Measurements from ENCODE around the gene VKORC1L1. TPM values are rescaled to one million over a fixed set of nuclear protein-coding genes. Genes with fewer than 3 reads are reported as not detected.

The VKORC1L1 gene
- total and polyA plus RNA-seq, 2 of the 8 experiments (the other 6 are each of a cell fraction or from before 2014, with no cell fraction given), result 12.7 to 45.3 TPM

- DNase-seq (ENCODE audit: low read depth in 1 of 2, low spot score in 2 of 2) (no peak), FAIRE-seq (no peak)
- Histone ChIP-seq H3K4ac (replicated peaks; ENCODE audit: insufficient read length, low read depth, low read length) (no peak overlapping the region), H4K5ac (ENCODE audit: insufficient read length, low read depth, low read length) (no peak overlapping the region), H3K14ac (ENCODE audit: insufficient read length) (no peak overlapping the region), H4K91ac (replicated peaks; ENCODE audit: insufficient read length, low read length) (no peak overlapping the region), H3K23me2 (ENCODE audit: low read depth, low read length) (no peaks in the 10 kb centered on the region), H2AFZ (ENCODE audit: low read length) (no peak overlapping the region), H3K79me1 (ENCODE audit: low read depth, low read length) (no peaks in the 10 kb centered on the region), H3K23ac (ENCODE audit: insufficient read length) (no peak overlapping the region), H2BK5ac (ENCODE audit: low read depth, low read length) (no peak overlapping the region; the same call in 1 of the 2 replicates), H4K20me1 (replicated peaks in 1 of 2; ENCODE audit: control insufficient read depth in 1 of 2, insufficient read depth in 2 of 2, low read length in 2 of 2) (no peaks in the 10 kb centered on the region), H3K4me1 (replicated peaks in 1 of 4; ENCODE audit: control insufficient read depth in 3 of 4, insufficient read depth in 4 of 4, low read length in 3 of 4) (no peaks in the 10 kb centered on the region), H3K4me3 (ENCODE audit: extremely low read depth in 1 of 4, insufficient read depth in 2 of 4, low read depth in 3 of 4, low read length in 4 of 4) (no peak overlapping the region), H3K9ac (replicated peaks in 1 of 4; ENCODE audit: extremely low read depth in 1 of 4, low read depth in 3 of 4, low read length in 3 of 4) (no peak overlapping the region), H4K8ac (ENCODE audit: extremely low read depth, insufficient read depth, low read length) (no peak overlapping the region), H3K36me3 (ENCODE audit: control insufficient read depth in 2 of 4, insufficient read depth in 4 of 4, low read length in 3 of 4) (no peaks in the 10 kb centered on the region; a peak in 1 of 8 replicates), H3K79me2 (ENCODE audit: control insufficient read depth in 1 of 2, insufficient read depth in 2 of 2, low read length in 2 of 2) (no peaks in the 10 kb centered on the region), H2BK12ac (ENCODE audit: low read depth, low read length) (no peak overlapping the region), H2AK5ac (ENCODE audit: low read depth, low read length) (no peak overlapping the region), H3K18ac (ENCODE audit: extremely low read depth, low read length) (no peak overlapping the region), H3K27ac (ENCODE audit: low read depth, low read length) (no peak overlapping the region; the same call in 1 of the 2 replicates), H3K56ac (replicated peaks; ENCODE audit: insufficient read length, low read depth, low read length) (no peak overlapping the region), H2BK120ac (replicated peaks; ENCODE audit: low read depth, low read length) (no peak overlapping the region), H3K27me3 (replicated peaks in 1 of 4; ENCODE audit: control insufficient read depth in 3 of 4, extremely low read depth in 1 of 4, insufficient read depth in 3 of 4, low read length in 3 of 4) (no peaks in the 10 kb centered on the region), H3K4me2 (ENCODE audit: insufficient read depth in 1 of 2, low read depth in 2 of 2, low read length in 2 of 2) (no peak overlapping the region), H3K9me3 (ENCODE audit: insufficient read depth in 2 of 2, low read depth in 1 of 2, low read length in 1 of 2) (no peaks in the 10 kb centered on the region), H2BK15ac (ENCODE audit: low read length) (no peak overlapping the region), H2BK20ac (ENCODE audit: low read length) (no peak overlapping the region)
- TF ChIP-seq TAF1 (IDR thresholded peaks at IDR 0.05; ENCODE audit: low read depth, low read length) (no peak), TCF12 (IDR thresholded peaks at IDR 0.05; ENCODE audit: low read depth, low read length) (no peak), SP2 (IDR thresholded peaks at IDR 0.05; ENCODE audit: low read length) (no peak), FOSL1 (IDR thresholded peaks at IDR 0.05; ENCODE audit: insufficient read depth, low read depth, low read length) (no peak), CEBPB (IDR thresholded peaks at IDR 0.05; ENCODE audit: low read depth, low read length) (no peak), SP1 (IDR thresholded peaks at IDR 0.05; ENCODE audit: low read depth, low read length) (no peak), RAD21 (IDR thresholded peaks at IDR 0.05 in 1 of 2, conservative IDR thresholded peaks at IDR 0.05 in 1 of 2; ENCODE audit: low read depth in 2 of 2, low read length in 2 of 2) (0 out of 4 replicates have a peak, but pooled peaks have one; percentile 4 to 21)
- ChIA-PET POLR2A (ENCODE audit: partially characterized antibody) (interaction anchor here (1.3 kb wide), 1 partner anchor 8 kb away, joined by 3 read pairs; no protein-coding TSS in a partner anchor), CTCF (ENCODE audit: partially characterized antibody) (interaction anchor here (1.0 to 3.1 kb wide), 3 partner anchors 11 to 89 kb away, joined by 3 to 11 read pairs (median 4); no protein-coding TSS in a partner anchor)
- WGBS, 2 experiments (ENCODE audit: extremely low coverage in 1 of 2, insufficient coverage in 1 of 2, insufficient read length in 1 of 2, insufficient replicate concordance in 2 of 2, low coverage in 1 of 2, low lambda C conversion rate in 2 of 2, missing lambda C conversion rate in 1 of 2), result 82% methylated on average over 4 of the region's 4 CpGs; no CpG with 5 or more reads in 1 of the 2 experiments
Observed at GRCh38 chr7:65840446-65840845, 32.4 kb upstream of the VKORC1L1 start.
